ENCODE data around the gene FLNC.
A peak's percentile ranks its signal among the peaks of the same experiment; 100 is the strongest.

The FLNC gene

DNA sequence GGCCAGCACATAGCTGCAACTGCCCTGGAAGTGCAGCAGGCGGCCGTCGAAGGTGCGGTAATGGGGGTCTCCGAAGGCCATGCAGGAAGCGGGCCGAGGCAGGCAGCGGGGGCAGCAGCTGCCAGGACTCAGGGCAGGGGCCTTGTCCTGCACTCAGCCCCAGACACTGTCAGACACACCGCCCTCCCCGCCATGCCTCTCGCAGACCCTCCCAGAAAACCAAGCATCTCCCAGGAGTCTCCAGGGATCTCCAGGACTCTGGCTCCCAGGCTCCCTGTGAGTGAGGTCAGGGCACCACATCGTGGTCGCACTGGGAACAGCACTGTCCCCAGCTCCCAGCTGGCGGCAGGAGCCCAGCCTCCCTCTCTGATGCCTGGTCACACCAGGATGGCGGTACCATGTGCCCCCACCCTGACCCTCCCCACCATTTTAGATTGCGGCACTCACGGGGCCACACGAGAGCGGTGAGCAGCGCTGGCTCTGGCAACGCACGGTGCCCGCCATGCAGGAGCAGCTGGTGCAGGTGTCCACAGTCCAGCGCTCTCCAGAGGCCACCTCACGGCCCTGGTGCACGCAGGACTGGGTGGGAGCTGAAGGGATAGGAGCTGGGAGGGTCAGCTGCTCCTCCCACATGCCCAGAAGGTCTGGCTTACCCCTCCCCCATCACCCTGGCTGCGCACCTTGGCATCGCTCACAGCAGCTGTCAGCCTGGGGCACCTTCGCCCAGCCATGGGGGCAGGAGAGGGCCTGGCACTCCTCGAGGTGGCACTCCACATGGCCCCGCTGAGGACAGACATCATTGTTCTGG is 49.9 kb downstream of the FLNC start:
- DNase-seq (ENCODE audit: low read depth) = no peak

DNA sequence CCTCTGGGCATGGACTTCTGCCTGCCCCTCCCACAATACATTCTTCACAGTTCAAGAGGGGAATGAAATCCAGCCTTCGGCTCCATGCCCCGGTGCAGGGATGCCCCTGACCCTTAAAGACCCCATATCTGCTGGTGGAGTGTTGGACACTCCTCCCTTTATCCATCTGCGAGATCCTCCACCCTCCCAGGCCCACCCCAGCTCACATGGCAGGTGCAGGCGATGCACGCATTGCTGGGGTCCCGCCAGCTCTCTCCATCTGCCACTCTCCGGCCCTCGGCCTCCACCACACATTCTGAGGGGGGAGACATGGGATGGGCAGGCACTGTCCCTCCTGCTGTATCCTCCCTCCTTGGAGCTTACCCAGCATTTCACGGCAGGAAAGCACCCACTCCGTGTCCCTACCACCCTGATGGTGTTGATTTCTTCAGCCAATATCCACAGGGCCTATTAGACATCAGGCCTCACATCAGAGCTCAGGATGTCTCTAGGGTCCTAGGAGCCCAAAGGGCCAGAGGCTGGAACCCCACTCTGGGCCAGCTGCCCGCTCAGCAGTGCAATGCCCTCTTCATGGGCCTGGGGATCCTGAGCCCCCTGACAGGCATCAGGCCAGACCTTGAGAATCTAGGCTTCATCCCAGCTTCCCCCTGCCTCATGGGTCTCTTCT is 50.7 kb downstream of the FLNC start:
- DNase-seq (ENCODE audit: low read depth) = no peak

DNA sequence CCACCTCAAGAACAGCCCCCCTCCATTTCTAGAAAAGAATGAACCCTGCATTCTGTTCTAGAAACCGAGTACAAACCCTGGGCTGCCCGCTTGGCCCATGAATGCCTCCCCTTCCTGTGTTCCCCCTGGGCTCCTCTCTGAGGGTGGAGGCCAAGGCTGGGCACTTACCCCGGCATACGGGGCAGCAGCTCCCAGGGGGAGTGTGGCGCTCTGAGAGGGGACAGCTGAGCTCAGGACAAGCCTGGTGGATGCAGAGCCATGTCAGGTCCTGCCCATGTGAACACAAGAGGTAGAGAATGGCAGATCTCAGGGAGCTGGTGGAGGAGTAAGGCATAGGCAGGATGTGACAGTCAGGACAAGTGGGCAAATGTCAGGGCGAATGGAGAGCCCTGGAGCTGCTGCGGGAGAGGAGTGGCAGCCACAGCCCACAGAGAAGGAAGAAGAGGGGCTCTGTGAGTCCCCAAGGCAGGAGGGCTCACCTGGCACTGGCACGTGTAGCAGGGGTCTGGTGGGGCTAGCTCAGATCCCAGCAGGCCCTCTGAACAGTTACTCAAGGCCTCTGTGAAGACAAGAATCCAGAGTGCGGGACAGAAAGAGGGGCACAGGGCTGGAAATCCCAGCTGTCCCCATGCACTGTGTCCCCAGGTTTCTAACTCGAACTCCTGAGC is 51.4 kb downstream of the FLNC start:
- no peak for DNase-seq (ENCODE audit: low read depth)

DNA sequence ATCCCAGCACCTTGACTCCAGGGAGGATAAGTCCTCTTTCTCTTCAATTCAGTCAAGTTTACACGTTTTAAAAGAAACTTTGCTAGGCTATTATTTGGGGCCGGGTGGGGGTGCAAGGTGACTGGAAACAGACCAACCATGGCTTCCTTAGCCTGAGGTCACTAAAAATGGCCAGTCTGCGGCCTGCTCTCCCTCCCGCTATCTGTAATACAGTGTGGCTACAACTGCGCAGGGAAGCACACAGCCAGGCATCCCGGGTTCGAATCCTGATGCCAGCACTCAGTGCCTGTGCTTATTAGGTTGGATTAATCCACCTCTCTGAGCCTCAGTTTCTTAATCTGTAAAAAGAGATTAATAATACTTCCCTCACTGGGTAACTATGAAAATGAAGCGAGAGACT is 51.9 kb downstream of the FLNC start:
- DNase-seq (ENCODE audit: low read depth) = no peak

DNA sequence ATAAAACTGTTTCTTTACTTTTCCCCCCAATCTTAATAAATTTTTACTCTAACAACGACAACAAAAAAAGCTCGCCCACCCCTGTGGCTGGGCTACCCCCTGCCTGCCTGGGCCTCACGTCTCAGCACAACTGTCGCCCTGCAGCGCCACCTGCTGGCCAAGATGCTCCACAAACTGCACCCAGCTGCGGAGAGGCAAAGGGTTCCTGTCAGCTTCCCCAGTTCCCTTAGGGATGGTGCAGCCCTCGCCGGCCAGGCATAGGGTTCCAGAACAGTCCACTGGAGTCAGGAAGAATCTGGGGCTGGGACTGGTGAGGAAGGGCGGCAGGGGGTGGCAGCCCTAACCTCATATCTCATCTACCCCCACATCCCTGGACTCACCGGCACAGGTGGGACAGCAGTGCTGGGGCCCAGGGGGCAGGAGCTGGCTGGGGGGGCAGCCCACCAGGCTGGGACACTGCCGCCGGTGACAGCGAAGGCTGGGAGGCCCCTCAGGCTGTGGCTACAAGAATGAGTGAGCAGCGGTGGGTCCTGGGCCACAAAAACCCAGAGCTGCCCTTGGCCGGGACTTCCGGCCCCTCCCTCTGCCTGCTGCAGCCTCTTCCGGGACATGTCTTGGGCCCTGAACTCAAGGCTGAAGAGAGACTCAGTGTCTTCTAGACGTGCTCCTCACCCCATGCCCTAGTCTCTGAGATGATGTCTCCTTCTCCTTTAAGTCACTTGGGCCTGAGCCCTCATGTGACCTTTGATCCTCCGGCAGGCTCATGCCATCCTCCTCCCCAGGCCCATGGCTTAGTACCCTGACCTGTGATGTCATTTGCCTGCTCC is 53.6 kb downstream of the FLNC start:
- DNase-seq (ENCODE audit: low read depth) = peak; percentile 59

GRCh38 chr7:128884561-128885369 is 54.6 kb downstream of the FLNC start:
- no peak for DNase-seq (ENCODE audit: low read depth)

- DNase-seq (ENCODE audit: low read depth) = no peak
Observed at GRCh38 chr7:128885370-128886187, 55.4 kb downstream of the FLNC start.

GRCh38 chr7:128886391-128887168 is 56.4 kb downstream of the FLNC start:
- no peak for DNase-seq (ENCODE audit: low read depth)

DNA sequence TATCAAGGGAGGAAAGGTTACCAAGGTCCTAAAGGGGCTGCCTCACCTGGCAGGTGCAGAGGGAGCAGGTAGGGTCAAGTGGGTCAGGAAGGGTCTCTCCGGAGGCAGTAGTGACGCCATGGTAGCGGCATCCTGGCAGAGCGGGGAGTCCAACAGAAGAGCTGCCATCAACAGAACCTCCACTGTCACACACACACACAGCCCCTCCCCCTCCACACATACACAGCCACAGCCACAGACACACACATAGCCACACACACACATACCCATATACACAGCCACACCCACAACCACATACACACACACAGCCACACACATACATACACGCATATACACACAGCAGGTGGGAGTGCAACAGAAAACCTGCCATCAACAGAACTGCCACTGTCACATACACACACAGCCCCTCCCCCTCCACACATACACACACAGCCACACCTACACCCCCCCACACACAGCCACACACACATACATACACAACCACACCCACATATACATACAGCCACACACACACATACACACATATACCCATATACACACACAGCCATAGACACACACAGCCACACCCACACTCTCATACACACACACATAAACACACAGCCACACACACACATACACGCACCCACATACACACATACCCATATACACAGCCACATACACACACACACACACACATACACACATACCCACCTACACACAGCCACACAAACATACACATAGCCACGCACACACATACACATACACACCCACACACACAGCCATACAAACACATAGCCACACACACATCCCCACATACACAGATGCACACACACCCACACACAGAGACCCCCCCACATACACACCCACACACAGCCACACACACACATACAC is 57.2 kb downstream of the FLNC start:
- no peak for DNase-seq (ENCODE audit: low read depth)

DNA sequence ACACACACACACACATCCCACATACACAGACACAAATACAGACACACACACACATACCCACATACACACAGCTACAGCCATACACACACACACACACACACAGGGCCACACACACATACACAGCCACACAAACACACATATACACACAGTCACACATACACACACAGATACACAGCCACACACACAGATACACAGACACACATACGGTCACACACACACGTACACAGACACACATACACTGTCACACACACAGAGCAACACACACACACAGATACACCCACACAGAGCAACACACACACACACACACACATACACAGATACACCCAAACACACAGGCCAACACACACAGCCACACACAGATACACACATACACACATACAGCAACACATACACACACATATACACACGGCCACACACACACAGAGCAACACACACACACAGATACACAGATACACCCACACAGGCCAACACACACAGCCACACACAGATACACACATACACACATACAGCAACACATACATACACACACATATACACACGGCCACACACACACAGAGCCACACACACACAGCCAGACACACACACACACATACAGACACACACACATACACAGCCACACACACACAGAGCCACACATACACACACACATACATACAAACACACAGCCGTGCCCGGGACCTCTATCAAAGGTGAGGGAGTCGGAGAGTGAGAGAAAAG is 58.0 kb downstream of the FLNC start:
- no peak for DNase-seq (ENCODE audit: low read depth)

GRCh38 chr7:128888756-128889095 is 58.5 kb downstream of the FLNC start:
- no peak for DNase-seq (ENCODE audit: low read depth)

DNA sequence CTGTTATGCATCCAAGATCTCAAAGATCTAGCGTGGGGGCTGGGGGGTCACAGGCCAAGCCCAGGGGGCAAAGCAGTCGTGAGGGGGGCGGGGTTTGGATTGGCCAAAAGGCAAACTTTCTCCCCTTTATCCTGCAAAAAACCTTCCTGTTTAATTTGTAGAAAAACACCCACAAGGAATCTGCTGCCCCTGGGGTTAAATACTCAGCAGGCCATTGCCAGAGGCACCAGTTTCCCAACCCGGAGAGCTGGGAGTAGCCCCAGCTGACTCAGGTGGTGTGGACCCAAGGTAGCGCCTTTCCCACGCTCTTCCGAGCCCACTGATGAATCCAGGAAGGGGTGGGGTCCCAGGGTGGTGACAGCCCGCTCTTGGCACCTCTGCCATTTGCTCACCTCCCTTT is 58.9 kb downstream of the FLNC start:
- DNase-seq (ENCODE audit: low read depth) = no peak

GRCh38 chr7:128890306-128891109 is 60.3 kb downstream of the FLNC start:
- no peak for DNase-seq (ENCODE audit: low read depth)

DNA sequence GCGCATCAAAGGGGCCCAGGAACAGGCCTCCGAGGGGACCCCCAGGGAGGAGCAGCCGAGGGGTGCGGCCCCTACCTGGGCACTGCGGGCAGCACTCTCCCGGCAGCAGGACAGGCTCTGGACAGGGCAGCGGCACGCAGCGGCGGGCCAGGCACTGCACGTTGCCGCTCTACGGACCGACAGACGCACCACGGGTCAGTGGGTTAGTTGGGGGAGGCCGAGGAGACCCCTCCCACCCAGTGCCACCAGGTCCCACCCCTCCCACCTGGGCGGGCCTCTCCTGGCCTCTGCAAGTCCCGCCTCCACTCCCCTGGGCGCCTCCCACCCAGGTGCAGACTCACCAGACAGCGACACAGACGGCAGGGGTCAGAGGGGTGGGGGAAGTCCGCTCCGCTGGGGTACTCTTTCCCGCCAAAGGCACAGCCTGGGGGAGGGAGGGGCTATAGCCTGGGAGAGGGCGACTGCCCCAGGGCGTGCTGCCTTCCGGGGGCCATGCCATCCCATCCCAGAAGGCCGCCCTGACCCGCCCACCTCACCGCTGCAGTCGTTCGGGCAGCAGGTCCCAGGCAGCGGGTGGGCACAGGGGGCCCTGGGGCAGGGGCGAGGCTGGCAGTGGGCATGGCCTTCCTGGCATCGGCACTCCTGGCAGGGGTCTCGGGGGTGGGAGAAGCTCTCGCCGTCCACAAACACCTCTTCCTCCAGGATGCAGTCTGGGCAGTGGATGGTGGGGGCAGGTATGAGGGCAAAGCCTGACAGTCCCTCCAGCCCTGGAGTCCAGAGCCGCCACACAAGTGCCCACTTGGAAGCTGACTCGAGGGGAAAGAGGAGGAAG is 61.1 kb downstream of the FLNC start:
- no peak for DNase-seq (ENCODE audit: low read depth)

DNA sequence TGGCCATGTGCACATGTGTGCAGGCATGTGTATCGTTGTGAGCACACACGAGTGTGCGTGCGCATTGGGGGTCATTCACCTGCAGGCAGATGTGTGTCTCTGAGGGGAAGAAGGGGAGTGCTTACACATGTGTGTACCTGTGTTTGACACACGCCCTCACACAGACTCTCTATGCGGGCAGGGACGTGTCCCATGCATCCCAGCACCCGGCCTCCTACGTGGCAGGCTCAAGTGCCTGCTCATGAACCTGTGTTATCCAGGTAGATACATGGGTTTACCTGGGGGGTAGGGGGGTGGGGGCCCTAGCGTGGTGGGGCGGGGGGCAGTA is 61.7 kb downstream of the FLNC start:
- DNase-seq (ENCODE audit: low read depth) = no peak

- no peak for DNase-seq (ENCODE audit: low read depth)
Observed at GRCh38 chr7:128892521-128893250, 62.5 kb downstream of the FLNC start.
